GM21447 (cell line): Measurements from ENCODE around the gene MYLK.
"Not testable (repeated sequence)": the region's sequence is repeated elsewhere in the genome, so short reads cannot be mapped to it uniquely, and the experiment has no call there.

ENCODE experiments used
- ATAC-seq: cut with Tn5 transposase; IDR thresholded peaks from one replicate; pipeline ENCODE4 v1.9.1; 2021; ENCODE audit not compliant: unreplicated experiment

MYLK gene

DNA sequence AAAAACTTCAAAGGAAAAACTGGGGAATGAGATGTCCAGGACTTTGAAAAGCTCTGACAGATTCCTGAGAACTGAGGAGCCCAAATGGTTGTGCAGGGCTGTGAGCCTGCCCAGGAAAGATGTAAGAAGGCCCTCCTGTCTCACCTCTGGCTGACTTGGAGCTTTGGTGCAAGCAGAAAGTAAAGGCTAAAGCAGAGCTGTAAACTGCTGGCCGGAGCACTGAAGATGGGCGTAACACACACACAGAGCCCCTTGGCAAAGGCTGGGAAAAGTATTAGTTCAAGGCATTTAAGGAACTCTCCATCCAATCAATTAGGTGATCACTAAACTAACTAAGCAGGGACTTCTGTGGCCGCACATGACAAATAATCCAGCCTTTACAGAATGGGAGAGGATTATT, 155.1 kb downstream of the MYLK start:
- ATAC-seq: no peak

DNA sequence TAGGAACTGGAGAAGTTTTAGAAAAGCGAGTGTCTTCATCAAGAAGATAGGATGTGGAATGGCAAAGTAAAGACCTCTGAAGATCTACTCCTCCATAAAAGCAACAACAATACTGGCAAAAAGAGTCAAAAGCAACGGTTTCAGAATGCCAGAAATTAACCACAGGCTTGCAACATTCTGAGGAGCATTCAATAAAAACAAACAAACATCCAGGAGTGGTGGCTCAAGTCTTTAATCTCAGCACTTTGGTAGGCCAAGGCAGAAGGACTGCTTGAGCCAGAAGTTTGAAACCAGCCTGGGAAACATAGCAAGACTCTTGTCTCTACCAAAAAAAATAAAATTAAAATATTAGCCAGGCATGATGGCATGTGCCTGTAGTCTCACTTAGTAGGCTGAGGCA, 156.1 kb downstream of the MYLK start:
- no peak for ATAC-seq

DNA sequence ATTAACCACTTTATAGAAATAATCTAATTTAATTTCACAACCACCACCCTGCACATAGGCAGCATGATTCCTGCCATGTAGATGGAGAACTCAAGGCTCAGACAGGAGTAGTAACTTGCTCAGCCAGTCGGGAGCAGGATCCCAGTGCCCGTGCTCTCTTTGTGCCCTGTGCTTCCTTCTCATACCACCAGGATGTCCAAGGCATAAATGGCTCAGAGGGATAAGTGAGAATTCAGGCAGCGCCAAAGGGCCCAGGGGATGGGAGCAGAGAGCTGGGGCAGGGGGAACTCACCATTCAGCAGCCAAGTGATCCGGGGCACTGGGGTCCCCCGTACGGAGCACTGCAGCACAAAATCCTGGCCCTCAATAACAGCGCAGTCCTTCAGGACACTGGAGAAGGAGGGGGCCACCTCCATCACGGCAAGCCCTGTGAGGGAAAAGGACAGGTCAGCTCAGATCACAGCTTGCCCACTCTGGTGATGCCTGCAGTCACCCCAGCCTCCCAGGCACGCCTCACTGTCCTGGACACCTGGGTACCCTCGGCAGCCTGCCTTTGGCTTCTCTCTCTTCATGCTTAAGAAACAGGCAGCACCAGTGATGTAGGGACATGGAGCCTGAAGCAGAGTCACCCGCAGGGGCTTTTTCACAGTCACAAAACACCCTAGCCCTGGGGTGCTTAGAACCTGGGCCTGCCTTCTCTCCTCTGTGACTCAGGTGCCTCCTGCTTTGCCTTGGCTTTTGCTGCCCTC, 158.3 kb downstream of the MYLK start:
- no peak for ATAC-seq

DNA sequence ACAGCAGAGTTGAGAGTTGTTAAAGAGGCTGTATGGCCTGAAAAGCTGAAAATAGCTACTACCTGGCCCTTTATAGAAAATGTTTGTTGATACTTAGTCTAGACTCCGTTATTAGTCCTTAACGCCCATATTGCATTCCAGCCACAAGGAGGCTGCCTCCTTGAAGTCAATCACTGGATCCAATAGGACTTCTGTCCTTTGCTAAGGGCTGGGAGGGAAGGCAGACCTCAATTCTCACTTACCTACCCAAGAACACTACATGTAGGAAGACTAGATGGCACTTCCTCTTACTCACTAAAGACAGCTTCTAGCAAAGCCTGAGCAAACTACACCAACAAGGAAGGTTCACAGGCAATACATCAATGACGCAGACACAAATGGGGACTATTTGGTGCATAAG, 159.8 kb downstream of the MYLK start:
- no peak for ATAC-seq

DNA sequence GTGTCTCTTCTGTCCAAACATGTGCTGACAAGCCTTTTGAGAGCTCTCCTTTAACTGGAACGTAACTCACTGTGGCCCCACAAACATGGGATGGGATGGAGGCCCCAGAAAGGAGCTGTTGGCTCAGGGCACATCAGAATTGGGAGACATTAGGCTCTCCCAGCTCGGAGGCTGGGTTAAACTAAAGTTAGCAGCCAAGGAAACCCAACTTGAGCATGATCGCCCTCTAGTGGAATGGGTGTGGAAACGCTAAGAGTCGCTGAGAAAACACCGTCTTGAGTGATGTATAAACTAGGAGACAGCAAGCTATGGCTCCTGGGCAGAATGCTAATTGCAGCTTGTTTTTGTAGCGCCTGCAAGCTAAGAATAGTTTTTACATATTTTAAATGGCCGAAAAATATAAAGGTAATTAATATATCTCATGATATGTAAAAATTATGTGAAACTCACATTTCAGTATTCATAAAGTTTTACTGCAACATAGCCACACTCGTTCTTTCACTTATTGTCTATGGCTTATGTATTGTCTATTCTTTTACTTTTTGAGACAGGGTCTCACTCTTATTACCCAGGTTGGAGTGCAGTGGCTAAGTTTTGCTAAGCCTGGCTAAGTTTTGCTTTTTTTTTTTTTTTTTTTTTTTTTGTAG, 160.5 kb downstream of the MYLK start:
- no peak for ATAC-seq

DNA sequence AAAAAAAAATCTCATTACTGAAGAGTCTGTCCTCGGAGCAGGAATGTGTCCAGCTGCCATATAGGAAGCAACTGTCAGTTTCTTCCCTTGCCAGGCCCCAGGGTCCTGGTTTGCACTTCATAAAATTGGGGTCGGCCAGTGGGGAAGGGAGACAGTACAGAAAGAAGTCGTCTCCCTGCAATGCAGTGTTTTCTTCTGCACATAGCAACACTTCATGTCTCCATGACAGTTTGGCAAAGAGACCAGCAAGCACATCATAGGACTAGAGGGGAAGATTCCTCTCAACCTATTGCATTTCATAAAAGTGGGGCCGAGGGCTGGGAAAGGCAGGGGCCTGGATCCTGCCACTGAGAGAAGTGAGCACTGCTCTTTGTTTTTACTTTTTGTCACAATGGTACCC, 161.1 kb downstream of the MYLK start:
- ATAC-seq: no peak

DNA sequence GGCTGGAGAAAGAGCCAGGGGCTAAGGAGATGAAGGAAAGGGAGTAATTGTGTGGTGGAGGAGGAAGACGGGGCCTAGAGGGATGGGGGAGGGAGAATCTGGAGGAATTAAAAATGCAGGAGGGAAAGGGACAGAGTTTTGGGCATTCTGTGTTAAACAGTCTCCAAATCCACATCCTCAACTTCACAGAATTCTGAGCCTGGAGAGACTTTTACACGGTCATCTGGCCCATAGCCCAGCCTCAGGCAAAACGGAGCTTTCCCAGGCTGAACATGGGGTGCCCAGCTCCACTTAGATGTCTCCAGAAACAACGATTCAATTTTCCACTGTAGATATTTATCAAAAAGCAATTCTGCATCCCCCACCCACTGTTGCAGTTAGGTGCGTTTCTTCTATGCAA, 161.7 kb downstream of the MYLK start:
- ATAC-seq: no peak

DNA sequence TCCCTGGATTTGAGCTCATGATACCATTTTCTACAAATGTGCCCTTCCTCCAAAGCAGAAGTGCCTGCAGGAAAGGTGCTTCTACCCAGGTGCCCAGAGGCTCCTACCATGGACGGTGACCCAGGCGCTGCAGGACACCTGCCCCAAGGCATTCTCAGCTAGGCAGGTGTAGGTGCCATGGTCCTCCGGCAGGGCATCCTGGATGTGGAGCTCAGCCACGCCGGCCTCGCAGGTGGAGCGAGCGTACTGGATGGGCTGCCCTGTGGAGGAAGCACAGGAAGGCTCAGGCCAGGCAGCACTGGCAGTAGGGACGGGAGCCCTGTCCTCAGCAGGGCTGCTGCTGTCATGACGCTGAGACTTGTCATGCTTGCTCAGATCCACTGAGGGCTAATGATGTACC, 162.1 kb downstream of the MYLK start:
- no peak for ATAC-seq

DNA sequence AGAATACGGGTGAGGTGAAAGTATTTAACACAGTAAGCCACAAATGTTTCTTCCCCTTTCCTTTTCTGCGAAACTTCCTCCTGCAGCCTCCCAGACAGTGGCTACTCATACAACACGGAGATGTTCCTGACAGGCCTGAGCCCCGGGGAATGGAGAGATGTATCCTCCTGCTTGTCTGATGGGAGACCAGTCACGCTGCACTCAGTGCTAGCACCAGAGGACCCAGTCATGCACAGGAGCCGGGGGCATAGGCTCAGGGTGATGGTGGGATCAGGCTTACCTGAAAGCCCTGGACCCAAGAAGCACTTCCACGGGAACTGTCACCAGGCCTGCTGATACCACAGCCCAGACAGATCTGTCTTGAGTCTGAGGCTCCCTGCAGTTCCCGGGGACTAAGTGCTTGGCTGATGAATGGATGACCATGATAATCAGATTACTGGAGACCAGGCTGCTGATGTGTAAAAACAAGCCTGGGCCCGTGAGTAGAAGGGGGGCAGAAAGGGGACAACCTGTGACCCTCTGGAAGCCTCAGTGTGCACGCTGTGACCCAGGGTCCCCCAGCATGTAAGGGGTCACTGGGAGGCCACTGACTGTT, 162.9 kb downstream of the MYLK start:
- not testable (repeated sequence) for ATAC-seq

DNA sequence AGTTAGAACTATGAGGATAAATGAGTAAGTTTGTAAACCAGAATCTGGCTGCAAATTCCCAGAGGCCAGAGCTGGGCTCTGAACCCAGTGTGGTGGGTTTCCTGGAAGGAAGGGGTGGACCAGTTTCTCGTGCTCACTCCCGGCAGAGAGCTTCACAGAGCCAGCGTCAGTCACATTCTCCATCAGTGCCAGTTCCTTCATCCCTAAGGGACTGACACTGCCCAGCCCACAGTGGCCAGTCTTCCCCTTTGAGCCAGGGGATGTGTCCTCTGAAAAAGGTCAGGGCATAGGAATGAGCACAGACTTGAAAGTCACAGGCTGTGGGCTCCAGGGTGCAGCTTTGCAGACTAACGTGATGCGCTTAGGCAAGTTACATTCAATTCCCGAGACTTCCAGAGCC, 163.5 kb downstream of the MYLK start:
- ATAC-seq: no peak

DNA sequence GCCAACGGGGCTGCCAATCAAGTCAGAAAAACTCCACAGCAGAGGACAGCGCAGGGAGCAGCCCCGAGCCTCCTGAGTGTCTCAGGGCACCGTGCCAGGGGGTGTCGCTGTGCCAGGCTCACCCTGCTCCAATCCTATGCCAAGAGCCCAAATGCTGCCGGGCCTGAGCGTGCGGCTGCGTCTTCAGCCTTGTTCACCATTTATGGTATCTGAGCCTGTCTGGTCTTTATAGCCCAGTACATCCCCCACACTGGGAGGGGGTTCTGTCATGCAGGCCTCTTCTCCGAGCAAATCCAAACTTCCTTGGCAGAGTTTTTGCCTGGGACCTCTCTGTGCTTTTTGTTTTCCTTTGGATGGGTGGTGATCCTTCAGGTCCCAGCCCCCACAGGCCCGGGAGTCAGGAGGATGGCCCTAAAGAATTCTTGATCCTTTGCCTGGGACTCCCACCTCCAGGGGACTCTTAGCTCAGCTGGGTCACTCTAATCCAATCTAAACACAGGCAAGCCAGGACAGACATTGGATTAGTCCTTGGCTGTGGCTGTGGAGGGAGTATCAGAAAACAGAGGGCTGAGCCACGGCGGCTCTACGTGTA, 164.2 kb downstream of the MYLK start:
- ATAC-seq: no peak

DNA sequence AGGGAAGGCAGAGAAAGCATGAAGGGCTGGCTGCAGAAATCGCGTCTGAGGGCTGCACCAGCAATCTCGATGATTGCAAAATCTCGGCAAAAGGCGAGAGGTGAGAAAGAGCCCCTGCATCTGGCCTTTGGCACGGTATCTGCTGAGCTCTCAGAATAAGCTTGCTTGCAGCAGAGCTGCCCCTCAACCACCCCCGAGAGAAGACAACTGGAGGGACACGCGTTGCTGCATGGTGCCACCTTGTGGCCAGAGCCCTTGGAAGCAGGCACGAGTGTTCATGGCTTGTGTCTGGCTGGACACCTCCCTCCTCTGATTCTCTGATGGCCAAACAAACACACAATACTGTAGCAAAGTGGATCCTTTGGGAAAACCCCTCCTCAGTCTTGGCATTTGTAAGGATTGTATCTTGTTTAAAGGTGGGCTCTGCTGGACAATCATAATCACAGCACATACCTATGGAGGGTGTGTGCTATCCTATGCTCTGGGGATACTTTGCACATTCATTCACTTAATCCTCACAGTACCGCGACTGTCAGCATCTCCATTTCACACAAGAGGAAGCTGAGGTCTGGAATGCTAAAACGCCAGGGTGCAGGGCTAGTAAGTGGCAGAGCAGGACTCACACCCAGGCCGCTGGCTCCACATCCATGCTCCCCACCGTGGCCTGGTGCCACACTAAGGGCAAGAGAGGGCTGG, 164.9 kb downstream of the MYLK start:
- ATAC-seq: not testable (repeated sequence)

DNA sequence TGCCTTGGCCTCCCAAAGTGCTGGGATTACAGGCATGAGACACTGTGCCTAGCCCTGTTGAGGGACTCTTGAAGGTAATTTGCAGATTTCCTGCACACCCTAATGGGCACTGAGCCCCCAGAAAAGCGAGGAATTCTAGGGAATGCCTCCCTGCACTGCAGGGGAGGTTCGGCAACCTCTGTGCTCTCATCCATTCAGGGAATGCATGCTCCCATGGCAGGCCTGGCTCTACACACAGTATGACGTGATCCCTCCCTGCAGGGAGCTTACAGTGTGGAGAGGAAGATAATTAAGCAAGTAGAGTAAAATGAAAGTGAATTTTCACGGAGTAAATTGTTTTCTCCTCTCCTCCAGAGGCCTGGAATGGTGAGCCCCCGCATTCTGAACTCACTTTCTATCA, 166.0 kb downstream of the MYLK start:
- ATAC-seq: no peak

DNA sequence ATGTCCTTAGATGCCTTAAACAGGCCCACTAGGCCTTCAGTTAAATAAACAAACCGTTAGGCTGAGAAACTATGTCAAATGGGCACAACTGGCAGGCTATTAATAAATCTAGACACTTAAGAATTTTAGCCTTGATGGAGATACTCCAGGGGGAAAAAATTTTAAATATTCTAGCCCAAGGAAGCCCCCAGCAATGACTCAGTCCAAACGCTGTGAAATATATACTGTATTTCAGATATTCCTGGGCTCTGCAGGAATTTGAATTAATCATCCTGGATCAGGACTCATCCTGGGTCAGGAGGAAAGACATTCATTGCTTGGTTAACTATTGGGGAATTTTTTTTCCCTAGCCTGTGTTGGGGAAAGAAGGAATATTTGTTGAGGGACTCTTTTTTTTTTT, 166.7 kb downstream of the MYLK start:
- ATAC-seq: not testable (repeated sequence)

DNA sequence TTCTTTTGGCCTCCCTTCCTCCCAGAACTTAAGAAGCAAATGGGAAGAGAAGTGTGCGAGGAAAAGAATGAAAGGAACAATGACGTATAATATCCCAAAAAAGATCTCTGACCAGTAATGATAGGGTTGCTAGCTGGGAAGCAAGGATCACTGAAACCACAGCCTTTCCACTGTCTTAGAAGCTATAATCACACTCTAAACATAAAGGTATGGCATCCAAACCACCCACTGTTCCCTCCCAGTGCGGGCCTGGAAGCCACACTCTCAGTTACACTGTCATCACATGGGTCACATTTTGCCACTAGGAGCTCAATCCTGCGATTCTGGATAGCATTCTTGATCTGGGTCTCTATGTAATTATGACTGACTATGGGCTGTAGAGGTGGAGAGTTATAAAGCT, 167.7 kb downstream of the MYLK start:
- no peak for ATAC-seq

DNA sequence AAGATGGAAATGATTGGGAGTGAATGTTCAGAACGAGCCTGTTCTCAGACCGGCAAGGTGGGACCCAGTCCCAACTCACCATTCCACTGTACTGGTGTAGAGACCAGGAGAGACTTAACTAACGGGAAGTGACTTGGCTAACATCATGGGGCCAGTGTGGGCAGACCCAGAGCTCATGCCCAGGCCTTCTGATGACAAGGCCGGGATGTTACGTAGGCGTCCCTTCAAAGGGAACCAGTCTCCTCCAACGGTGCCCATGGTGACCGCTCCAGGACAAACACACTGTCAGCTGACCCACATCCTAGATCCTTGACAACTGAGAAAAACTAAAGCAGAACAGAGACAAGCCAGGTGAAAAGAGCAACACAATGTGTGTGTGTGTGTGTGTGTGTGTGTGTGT, 170.9 kb downstream of the MYLK start:
- ATAC-seq: no peak

DNA sequence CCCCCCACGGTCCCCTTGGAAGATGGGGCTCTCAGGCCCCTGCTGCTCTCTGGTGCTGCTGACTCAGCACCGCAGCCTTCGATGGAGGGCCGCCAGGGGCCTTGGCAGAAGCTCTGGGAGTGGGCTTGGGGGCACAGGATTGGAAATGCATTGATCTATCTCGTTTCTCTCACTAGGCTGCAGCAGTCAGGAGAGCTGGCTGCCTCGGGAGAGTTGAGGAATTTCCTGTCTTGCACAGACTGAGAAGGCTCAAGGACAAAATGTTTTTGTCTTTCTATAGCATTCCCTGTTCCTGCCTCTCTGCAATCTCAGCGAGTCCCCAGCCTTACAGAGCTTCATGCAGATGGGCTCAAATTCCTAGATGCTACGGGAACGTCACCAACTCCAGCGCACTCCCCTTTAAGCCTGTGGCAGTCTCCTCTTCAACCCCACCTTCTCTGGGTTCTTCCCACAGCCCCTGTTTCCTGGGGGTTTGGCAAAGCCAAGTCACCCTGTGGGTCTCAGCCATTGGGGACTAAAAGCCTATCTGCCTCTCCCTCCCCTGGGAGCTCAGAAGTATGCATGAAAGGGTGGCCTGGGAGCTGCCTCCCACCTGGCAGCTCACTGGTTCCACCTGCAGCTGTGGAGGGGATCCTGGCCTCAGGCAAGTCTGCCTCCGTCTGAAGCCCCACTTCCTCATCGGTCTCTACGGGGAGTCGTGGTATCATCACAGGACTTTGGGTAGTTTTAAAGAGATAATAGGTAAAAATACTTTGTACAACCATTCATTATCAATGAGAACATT, 171.9 kb downstream of the MYLK start:
- ATAC-seq: no peak

DNA sequence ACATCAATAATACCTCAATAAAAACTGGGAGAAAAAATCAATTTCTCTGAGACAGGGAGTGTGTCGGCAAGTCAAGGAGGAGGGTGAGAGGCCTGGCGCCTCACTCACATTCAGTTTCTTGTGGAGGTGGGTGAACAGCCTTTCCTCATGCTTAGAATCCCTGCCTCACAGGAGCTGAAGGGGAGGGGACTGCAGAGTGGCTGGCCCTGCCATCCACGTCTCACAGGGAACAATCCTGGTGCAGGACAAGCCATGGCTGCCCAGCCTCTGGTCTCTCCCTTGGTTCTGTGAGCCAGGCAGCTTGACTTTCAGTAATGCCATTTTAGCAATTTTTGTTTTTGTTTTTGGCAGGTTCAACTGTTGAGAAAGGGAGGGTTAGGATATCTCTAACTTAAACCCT, 172.8 kb downstream of the MYLK start:
- no peak for ATAC-seq

DNA sequence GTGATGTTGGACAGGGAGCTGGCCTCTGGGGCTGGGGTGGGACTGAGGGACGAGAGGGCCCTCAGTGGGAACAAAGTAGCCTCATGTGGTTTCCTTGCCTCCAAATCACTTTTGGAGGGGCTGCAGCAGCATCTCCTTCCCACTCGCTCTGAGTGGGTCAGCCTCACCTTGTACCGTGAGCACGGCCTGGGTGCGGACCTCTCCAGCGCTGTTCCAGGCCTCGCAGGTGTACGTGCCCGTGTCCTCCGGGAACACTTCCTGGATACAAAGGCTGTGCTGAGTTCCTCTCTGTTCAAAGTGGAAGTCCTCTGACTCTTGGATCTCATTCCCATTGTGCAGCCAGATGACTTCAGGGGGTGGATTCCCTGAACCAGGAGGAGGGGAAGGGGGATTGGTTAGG, 175.6 kb downstream of the MYLK start:
- no peak for ATAC-seq

DNA sequence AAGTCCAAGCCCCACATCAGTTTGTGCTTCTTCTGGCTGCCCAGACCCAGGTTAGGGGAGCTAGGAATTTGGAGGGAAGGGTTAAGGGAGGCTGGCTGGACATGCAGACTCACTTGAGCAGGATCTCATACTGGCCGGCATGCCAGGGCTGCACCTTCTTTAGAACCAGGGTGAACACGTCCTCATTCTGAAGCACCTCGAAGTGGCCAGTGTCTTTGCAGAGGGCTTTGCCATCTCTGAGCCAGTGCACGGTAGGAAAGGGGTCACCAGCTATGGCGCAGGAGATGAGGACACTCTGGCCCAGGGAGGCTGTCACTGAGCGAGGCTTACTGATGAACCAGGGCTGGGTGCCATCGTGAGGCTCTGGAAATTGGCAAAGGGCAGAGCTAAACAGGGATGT, 176.5 kb downstream of the MYLK start:
- not testable (repeated sequence) for ATAC-seq

DNA sequence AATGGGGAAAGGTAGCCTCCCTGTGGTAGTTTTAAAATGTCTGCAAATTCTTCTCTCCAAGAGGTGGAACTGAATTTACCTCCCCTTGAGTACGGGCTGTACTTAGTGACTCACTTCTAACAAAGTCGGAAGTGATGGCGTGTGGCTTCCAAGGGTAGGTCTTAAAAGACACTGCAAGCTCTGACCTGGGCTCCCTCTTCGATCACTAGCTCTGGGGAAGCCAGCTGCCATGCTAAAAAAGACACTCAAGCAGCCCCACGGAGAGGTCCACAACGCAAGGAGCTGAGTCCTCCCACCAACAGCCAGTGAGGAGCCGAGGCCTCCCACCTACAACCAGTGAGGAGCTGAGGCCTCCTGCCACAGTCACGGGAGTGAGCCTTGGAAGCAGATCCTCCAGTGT, 177.3 kb downstream of the MYLK start:
- no peak for ATAC-seq
